ENCODE data around the gene CCDC33.

Gene CCDC33

GRCh38 chr15:74281147-74282133 is 45.3 kb downstream of the CCDC33 start:
- DNase-seq (ENCODE audit: low read depth, low spot score) = no peak

- peak; percentile 48 for DNase-seq (ENCODE audit: low read depth, low spot score)
Measured at GRCh38 chr15:74283368-74283767, 47.2 kb downstream of the CCDC33 start.

GRCh38 chr15:74289671-74290070 is 53.5 kb downstream of the CCDC33 start:
- no peak for DNase-seq (ENCODE audit: low read depth, low spot score)

- DNase-seq (ENCODE audit: low read depth, low spot score) = no peak
Measured at GRCh38 chr15:74290645-74291044, 54.5 kb downstream of the CCDC33 start.

- peak; percentile 92 for DNase-seq (ENCODE audit: low read depth, low spot score)
Measured at GRCh38 chr15:74291101-74292071, 55.3 kb downstream of the CCDC33 start.

- DNase-seq (ENCODE audit: low read depth, low spot score) = no peak
Measured at GRCh38 chr15:74293021-74293810, 57.1 kb downstream of the CCDC33 start.

GRCh38 chr15:74294010-74294409 is 57.9 kb downstream of the CCDC33 start:
- no peak for DNase-seq (ENCODE audit: low read depth, low spot score)

- DNase-seq (ENCODE audit: low read depth, low spot score) = no peak
Measured at GRCh38 chr15:74295800-74296199, 59.7 kb downstream of the CCDC33 start.

- no peak for DNase-seq (ENCODE audit: low read depth, low spot score)
Measured at GRCh38 chr15:74297887-74298286, 61.8 kb downstream of the CCDC33 start.

- DNase-seq (ENCODE audit: low read depth, low spot score) = no peak
Measured at GRCh38 chr15:74300057-74300795, 64.1 kb downstream of the CCDC33 start.

GRCh38 chr15:74301583-74302361 is 65.6 kb downstream of the CCDC33 start:
- no peak for DNase-seq (ENCODE audit: low read depth, low spot score)

GRCh38 chr15:74302821-74303359 is 66.8 kb downstream of the CCDC33 start:
- DNase-seq (ENCODE audit: low read depth, low spot score) = peak; percentile 74

- no peak for DNase-seq (ENCODE audit: low read depth, low spot score)
Measured at GRCh38 chr15:74303741-74304309, 67.7 kb downstream of the CCDC33 start.

- DNase-seq (ENCODE audit: low read depth, low spot score) = no peak
Measured at GRCh38 chr15:74304431-74304830, 68.3 kb downstream of the CCDC33 start.

- no peak for DNase-seq (ENCODE audit: low read depth, low spot score)
Measured at GRCh38 chr15:74305687-74306086, 69.6 kb downstream of the CCDC33 start.

GRCh38 chr15:74306781-74307217 is 70.7 kb downstream of the CCDC33 start:
- DNase-seq (ENCODE audit: low read depth, low spot score) = peak; percentile 35

- peak; percentile 87 for DNase-seq (ENCODE audit: low read depth, low spot score)
Measured at GRCh38 chr15:74307827-74308811, 72.0 kb downstream of the CCDC33 start.

Measured in astrocyte of the hippocampus (primary cell).